ENCODE results near the gene ABCC8.

The ABCC8 gene

GRCh38 chr11:17504330-17505107 is 27.9 kb upstream of the ABCC8 start:
- peak; percentile 70 for DNase-seq

DNA sequence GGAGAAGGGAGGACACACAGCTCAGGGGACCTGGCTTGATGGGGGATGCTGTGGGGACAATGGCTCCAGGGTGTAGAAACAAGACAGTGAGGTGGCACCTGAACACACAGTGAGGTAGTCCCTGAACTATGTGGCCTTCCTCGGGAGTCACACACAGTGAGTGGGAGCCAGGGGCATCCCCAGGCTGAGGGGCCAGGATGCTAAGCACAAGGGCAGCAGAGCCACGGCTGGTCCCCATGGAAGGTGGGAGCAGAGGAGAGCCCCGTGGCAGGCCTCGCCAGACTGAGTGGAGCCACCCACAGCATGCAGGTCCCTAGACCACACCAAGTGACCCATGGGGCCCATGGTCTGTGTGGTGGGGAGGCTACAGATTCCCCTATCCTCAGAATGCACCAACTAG is 26.0 kb upstream of the ABCC8 start:
- DNase-seq = no peak

- DNase-seq = no peak
Observed at GRCh38 chr11:17500673-17501072, 24.0 kb upstream of the ABCC8 start.

DNA sequence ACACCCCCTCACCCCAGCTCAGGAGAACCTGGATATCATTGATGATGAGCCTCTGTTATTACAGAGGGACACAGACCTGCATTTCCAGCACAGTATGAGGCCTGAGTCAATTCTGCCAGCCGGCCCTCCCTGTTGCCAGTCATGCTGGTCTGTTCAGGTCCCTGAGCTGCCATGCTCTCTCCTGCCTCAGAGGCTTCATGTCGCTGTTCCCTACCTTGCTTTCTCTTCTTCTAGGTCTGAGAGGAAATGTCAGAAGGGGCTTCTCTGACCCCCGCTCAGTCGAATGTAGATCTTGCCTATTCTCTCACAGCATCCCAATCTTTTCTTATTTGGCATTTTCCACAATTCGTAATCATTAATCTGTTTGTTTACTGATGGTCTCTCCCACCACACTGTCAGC is 21.8 kb upstream of the ABCC8 start:
- DNase-seq = no peak

GRCh38 chr11:17498058-17498457 is 21.4 kb upstream of the ABCC8 start:
- DNase-seq = no peak

- DNase-seq = no peak
Observed at GRCh38 chr11:17496406-17496805, 19.8 kb upstream of the ABCC8 start.

- DNase-seq = no peak
Observed at GRCh38 chr11:17494019-17494418, 17.4 kb upstream of the ABCC8 start.

- no peak for DNase-seq
Observed at GRCh38 chr11:17490938-17491337, 14.3 kb upstream of the ABCC8 start.

DNA sequence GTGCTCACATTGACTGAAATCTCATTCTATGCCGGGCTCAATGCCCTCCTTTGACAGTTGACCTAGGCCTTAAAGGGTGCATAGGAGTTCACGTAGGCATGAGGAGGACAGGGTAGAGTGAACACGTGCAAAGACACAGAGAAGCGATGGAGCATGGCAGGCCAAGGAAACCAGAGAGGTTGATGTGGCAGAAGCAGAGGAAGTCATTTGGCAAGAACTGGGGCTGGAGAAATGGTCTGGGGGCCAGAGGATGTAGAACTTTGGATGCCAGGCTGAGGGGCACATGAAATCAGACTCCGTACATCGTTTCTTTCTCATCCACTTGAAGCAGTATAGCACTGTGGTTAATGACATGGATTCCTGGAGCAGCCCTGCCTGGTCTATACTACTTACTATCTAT is 13.6 kb upstream of the ABCC8 start:
- no peak for DNase-seq

- no peak for DNase-seq
Observed at GRCh38 chr11:17489751-17490150, 13.1 kb upstream of the ABCC8 start.

- DNase-seq = no peak
Observed at GRCh38 chr11:17488563-17488962, 11.9 kb upstream of the ABCC8 start.

- DNase-seq = no peak
Observed at GRCh38 chr11:17486646-17487045, 10.0 kb upstream of the ABCC8 start.

GRCh38 chr11:17483505-17483904 is 6.9 kb upstream of the ABCC8 start:
- no peak for DNase-seq

DNA sequence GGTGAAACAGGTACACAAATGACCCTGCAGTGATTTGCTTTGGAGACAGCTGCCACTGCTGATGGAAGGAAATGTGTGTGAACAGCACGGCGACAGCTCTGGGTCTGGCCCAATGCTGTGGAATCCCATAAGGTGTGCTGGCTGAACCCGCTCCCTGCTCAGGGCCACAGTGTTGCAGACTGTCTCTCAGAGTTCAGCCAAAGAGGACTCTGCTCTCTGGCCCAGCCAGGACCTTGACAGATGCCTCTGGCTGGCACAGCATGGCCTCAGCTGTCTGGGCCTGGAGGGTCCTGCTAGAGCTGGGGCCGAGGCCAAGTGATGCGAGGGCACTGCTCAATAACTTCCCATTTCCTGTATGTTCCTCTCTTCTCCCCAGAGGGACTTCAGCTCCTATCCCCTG is 5.3 kb upstream of the ABCC8 start:
- no peak for DNase-seq

DNA sequence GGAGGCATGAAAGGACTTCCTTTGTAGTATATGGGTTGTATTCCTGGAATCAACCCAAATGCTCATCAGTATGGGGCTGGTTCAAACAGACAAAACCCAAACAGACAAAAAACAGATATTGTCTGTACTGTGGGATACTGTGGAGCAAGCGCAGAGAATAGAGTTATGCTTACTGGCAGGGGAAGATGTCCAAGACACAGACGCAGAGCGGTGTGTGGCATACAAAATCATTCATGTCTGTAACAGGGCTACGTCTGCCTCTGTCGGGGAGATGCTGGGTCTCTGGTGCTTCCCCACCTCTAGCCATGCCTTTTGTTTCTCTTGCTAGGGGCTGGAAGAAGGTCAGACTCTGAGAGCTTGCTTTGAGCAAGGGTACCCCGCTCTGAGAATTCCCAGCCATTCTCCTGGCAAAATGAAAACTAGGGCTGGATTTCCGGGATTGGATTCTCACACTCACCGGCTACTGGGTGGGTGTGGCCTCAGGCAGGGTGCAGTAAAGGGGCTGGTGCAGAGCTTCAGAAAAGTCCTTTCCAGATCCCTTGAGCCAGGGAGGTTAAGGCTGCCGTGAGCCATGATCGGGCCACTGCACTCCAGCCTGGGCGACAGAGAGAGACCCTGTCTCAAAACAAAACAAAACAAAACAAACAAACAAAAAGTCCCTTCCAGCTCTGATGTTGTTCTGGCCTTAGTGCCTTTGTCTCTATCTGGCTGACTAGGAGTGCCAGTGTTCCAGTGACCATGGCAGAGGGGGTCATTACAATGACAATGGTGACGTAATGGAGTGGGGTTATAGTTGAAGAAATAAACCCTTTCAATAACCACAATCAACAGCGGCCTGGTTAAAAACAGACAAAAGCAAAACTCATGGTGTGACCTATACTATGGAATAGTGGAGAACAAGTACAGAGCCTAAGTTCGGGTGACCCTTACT is 2.9 kb upstream of the ABCC8 start:
- DNase-seq = no peak

DNA sequence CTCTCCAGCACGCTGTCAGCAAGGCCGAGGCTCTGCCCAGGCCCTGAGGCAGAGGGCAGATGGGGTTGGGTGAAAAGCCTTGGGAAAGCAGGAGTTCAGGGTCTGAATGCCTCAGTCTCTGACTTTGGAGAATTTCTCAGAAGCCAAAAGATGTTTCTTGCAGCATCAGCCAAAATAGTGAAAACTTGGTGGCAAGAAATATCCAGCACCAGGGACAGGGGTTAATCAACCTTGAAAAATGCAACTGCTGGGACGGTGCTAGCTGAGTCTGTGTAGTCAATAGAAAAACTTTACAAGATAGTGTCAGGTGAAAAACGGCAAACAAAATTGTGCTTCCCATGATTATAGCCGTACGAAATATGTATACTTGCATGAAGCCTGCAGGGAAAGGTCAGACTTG is 1.4 kb upstream of the ABCC8 start:
- no peak for DNase-seq

DNA sequence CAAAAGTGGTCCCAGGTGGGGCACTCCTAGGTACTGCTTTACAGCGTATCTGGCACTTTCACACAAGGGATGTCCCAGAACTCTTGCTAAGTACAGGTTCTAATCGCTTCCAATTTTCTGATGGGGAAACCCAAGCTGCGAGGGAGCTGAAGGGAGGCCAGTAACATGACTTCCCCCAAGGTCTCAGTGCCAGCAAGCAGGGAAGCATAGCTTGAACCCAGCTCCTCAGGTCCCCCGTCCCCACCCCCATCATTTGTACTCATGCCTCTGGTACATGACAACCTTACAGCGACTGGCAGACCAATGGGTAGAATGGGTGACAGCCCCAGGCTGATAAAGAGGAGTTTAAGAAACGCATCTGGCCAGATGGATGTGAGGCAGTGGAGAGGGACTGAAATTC is 716 bp upstream of the ABCC8 start:
- no peak for DNase-seq

- DNase-seq = no peak
Observed at GRCh38 chr11:17477084-17477333, 364 bp upstream of the ABCC8 start.

DNA sequence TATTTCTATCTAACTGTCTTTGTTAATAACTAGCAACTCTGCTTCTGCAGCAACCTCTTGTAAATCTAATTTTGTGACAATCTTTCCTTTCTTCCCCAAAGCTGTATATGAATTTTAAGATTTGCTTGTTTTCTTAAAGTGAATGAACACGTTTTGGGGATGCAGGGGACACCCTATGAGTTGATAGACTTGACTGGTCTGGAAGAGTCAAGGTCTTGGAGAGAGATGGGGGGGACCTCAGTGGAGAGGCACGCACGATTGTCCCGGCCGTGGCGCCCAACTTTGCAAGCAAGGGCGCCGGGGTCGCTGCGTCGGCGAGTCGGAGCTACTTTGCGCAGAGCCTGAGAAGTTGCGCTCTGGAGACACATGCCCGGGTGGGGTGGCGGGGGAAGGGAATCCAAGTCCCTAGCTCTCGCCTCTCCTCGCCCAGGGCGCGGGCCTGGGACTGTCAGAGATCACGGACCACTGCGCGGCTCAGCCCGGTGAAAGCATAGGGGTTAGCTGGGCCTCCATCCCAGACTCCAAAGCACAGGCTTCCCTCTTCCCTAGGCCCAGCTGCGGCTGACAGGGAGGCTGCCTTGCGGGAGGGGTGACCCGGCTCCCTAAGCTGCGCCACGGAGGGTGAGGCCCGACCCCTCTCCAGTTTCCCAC is 854 bp downstream of the ABCC8 start:
- DNase-seq = no peak

- no peak for DNase-seq
Observed at GRCh38 chr11:17473071-17473744, 3.4 kb downstream of the ABCC8 start.

DNA sequence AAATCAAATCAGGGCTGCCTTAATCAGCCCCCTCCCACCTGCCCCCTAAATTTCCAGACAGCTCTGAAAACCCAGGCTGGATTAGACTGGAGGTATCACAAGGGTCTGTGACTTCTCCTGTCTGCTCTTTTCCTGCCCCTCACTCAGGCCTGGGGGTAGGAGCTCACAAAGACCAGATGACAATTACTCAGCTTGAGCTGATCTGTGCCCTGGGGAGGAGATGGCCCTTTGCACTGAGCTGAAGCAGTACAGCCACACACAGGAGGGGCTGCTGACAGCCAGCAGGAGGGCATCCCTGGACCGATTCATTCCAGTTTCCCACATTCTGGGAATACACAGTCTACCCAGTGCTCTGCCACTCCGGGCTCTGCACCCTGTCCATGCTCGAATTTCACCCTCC is 4.2 kb downstream of the ABCC8 start:
- no peak for DNase-seq

DNA sequence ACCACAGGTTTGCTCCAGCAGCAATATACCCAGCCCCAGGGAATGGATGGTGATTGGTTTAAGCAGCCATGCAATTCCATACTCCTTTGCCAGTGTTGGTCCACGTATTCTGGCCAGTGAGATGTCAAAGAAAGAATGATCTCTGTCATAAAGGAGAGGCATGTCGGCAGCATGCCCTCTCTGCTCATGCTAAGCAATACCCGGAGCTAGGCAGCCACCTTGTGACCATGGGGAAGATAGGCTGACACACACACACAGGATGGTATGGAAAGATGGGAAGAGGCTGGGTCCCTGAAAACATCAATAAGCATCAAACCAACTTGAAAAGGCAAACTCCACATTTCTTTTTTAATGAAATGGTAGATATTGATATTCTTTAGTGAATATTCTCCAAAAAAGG is 5.1 kb downstream of the ABCC8 start:
- DNase-seq = no peak

- DNase-seq = no peak
Observed at GRCh38 chr11:17469998-17470397, 6.6 kb downstream of the ABCC8 start.
